ENCODE measurements around the gene SNX6.
"Not testable (repeated sequence)": the region's sequence is repeated elsewhere in the genome, so short reads cannot be mapped to it uniquely, and the experiment has no call there.

Gene SNX6

DNA sequence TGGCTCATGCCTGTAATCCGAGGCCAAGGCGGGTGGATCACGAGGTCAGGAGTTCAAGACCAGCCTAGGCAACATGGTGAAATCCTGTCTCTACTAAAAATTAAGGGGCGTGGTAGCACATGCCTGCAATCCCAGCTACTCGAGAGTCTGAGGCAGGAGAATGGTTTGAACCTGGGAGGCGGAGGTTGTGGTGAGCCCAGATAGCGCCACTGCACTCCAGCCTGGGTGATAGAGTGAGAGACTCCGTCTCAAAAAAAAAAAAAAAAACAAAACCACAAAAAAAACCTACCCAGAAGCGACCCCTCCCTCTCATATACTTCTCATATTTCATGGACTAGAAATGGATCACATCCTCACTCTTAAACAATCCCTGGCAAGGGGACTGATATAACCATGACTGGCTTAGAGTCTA lies 4.4 kb upstream of the SNX6 start:
- DNase-seq (ENCODE audit: low spot score): not testable (repeated sequence)

GRCh38 chr14:34633742-34634141 lies 3.8 kb upstream of the SNX6 start:
- no peak for DNase-seq (ENCODE audit: low spot score)

DNA sequence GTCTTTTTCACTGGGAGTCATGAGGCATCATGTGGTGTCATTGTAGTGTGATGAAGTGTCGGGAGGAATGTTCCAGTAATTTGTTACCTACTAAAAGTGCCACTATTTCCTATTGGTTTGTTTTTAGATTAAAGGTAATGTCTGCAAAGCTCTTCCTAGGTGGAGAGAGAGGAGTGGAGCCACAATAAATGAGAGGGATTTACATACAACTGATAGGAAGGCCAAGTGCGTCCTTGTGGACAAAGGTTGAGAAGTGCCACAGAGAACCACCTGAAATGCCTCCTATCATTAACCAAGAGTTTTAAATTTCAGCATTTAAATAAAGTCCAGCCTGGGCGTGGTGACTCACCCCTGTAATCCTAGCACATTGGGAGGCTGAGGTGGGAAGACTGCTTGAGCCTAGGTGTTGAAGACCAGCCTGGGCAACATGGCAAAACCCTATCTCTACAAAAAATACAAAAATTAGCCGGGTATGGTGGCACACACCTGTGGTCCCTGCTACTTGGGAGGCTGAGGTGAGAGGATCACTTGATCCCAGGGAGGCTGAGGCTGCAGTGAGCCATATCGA lies 2.5 kb upstream of the SNX6 start:
- no peak for DNase-seq (ENCODE audit: low spot score)

GRCh38 chr14:34629344-34629656 lies 648 bp downstream of the SNX6 start:
- DNase-seq (ENCODE audit: low spot score): peak; percentile 4

- no peak for DNase-seq (ENCODE audit: low spot score)
Observed at GRCh38 chr14:34628681-34629135, 1.2 kb downstream of the SNX6 start.

DNA sequence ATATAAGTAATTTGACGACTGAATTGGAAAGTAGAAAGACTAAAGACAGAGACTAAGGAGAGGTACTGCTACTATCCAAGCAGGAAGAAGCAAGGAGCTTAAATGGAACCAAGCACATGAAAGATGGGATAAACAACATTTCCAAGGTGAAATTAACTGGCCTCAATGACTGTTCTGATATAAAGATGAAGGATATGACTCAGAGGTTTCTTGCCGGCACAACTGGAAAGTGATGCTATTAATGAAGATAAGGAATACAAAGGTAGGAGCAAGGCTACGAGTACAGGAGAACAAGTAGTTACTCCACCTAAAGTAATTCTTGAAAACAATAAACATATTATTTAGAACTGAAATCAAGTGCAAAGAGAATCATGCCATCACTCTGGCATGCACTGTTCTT lies 6.4 kb downstream of the SNX6 start:
- DNase-seq (ENCODE audit: low spot score): no peak

DNA sequence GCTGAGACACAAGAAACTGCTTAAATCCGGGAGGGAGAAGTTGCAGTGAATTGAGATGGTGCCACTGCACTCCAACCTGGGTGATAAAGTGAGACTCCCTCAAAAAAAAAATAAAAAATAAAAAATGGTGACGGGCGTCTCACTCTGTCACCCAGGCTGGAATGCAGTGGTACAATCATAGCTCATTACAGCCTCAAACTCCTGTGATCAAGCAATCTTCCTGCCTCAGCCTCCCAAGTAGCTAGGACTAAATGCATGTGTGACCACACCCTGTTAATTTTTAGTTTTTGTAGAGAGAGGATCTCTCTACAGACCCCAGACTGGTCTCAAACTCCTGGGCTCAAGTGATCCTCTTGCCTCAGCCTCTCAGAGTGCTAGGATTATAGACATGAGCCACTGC lies 9.1 kb downstream of the SNX6 start:
- DNase-seq (ENCODE audit: low spot score): no peak

DNA sequence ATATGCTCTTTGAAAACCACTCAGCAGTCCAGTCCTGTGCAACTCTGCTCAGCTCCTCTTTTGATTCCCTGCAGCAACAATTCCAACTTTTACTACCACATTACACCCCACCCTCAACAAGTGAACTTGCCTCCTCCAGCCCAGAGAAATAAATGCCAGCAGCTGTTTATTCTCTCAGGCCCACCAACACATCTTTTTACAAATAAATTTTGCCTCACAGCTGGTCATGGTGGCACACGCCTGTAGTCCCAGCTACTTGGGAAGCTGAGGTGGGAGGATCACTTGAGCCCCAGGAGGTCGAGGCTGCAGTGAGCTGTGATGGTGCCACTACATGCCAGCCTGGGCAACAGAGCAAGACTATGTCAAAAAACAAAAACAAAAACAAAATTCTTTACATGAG lies 9.8 kb downstream of the SNX6 start:
- no peak for DNase-seq (ENCODE audit: low spot score)

GRCh38 chr14:34619471-34619870 lies 10.5 kb downstream of the SNX6 start:
- no peak for DNase-seq (ENCODE audit: low spot score)

- DNase-seq (ENCODE audit: low spot score): no peak
Observed at GRCh38 chr14:34616360-34616759, 13.6 kb downstream of the SNX6 start.

GRCh38 chr14:34615507-34615906 lies 14.4 kb downstream of the SNX6 start:
- no peak for DNase-seq (ENCODE audit: low spot score)

- no peak for DNase-seq (ENCODE audit: low spot score)
Observed at GRCh38 chr14:34614638-34615037, 15.3 kb downstream of the SNX6 start.

GRCh38 chr14:34610101-34610500 lies 19.8 kb downstream of the SNX6 start:
- DNase-seq (ENCODE audit: low spot score): no peak

DNA sequence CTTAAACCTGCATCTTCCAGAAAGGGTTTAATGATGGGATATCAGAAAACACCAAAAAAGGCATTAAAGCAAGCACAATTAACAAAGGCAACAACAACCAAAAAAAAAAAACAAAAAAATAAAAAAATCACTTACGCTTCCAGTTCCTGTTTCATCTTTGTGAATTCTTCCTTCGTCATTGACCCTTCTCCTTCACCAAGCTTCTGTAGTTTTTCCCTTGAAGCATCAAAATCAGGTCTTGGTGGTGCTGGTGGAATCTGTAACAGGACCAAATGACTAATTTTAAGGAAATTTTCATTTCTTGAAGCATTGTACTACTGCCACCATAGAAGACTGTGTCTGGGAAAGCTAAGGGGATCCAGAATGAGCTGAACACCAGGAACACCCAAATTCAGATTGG lies 24.5 kb downstream of the SNX6 start:
- DNase-seq (ENCODE audit: low spot score): no peak

DNA sequence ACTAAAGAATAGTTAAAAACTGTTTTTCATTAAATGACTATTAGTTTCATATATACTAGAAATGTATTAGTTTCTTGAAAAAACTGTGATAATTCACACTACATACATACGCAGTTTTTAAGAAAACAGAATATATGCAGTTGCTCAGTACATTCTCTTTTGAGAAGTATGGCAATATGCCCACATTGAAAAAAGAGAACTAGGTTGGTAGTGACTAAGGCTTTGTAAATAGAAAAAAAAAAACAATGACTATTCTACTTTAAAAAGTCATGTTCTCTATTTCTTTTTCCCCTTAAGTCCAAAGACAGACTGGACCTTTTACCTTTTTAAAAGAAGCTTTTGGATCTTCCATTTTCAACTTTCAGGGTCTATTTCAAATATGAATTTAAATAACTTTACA lies 25.0 kb downstream of the SNX6 start:
- DNase-seq (ENCODE audit: low spot score): no peak

DNA sequence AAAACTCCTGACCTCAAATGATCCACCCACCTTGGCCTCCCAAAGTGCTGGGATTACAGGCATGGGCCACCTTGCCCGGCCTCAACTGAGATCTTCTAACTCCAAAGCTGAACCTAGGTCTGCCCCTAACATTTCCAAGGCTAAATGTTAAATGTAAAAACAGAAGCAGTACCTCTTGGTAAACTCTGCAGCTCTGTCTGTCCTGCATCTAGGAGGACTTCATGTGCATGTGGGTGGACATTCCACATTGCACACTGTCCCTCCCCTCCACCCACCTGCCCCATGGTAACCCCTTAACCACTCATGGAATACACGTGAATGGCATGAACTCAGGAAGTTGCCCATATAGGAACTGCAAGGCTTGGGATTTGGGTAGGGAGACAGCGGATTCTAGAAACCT lies 33.1 kb downstream of the SNX6 start:
- DNase-seq (ENCODE audit: low spot score): no peak

- no peak for DNase-seq (ENCODE audit: low spot score)
Observed at GRCh38 chr14:34593740-34594375, 36.1 kb downstream of the SNX6 start.

- no peak for DNase-seq (ENCODE audit: low spot score)
Observed at GRCh38 chr14:34592623-34593022, 37.3 kb downstream of the SNX6 start.

DNA sequence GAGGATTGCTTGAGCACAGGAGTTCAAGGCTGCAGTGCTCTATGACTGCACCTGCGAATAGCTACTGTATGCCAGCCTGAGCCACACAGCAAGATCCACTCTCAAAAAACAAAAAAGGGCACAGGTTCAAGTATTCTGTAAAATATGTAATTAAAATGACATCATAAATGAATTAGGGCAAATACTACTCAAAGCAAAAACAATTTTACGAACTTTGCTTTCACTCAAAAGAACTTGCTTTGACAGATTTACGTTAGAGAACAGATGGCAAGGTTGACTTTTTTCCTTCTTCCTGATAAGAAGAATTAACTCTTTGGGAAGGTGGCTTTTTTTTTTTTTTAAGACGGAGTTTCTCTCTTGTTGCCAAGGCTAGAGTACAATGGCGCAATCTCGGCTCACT lies 46.4 kb downstream of the SNX6 start:
- no peak for DNase-seq (ENCODE audit: low spot score)

- no peak for DNase-seq (ENCODE audit: low spot score)
Observed at GRCh38 chr14:34582117-34582680, 47.7 kb downstream of the SNX6 start.

DNA sequence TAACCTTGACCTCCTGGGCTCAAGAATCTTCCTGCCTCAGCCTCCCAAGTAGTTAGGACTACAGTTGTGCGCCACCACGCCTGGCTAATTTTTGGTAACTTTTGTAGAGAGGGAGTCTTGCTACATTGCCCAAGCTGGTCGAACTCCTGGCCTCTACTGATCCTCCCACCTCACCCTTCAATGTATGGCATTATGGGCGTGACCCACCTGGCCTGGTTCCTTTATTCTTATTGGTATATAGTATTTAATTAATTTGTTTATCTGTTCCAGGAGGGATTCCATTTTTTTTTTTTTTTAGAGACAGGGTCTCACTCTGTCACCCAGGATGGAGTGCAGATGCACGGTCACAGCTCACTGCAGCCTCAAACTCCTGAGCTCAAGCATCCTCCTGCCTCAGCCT lies 49.6 kb downstream of the SNX6 start:
- DNase-seq (ENCODE audit: low spot score): no peak

DNA sequence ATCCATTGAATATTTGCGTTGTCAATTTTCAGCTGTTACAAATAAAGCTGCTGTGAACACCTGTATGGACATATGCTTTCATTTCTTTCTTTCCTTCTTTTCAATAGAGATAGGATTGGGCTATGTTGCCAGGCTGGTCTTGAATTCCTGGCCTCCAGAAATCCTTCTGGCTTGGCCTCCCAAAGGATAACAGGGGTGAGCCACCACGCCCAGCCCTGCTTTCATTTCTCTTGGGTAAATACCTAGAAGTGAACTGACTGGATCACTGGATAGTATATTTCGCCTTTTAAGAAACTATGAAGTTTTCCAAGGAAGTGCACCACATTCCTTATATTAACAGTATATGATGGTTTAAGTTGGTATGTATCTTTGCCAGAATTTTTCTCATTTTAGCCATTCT lies 58.2 kb downstream of the SNX6 start:
- DNase-seq (ENCODE audit: low spot score): no peak

- DNase-seq (ENCODE audit: low spot score): no peak
Observed at GRCh38 chr14:34569750-34570149, 60.2 kb downstream of the SNX6 start.

DNA sequence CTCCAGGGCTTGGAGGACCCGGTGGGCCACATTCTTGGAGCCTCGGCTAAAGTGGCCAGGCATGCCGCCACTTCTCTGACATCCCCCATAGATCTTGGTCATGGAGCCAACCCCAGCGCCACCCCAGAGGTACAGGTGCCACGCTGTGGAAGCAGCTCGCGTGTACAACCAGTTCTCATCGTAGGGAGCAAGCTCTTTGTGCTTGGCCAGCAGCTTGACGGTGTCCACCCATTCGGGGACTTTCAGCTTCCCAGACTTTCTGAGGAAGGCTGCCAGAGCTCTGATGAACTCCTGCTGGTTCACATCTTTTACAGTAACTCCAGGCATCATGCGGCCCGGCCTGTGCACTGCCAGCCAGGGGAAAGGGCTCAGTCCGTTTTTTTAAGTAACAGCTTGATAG lies 61.1 kb downstream of the SNX6 start:
- no peak for DNase-seq (ENCODE audit: low spot score)
